CD14-positive monocyte (primary cell): Measurements from ENCODE around the gene STPG2. TPM values are rescaled to one million over a fixed set of nuclear protein-coding genes. Genes with fewer than 3 reads are reported as not detected.

ENCODE experiments used
- DNase-seq, 3 donors: peaks; one replicate each; pipeline ENCODE4 v3.0.0-alpha.2; 2011 to 2022
- H2AFZ ChIP-seq: 2 replicates; pipeline ENCODE4 v1.6.0; 2012; ENCODE audit warnings: mild to moderate bottlenecking, low read depth, low read length, inconsistent platforms; ENCODE audit not compliant: insufficient read depth, poor library complexity, severe bottlenecking
- H3K27ac ChIP-seq, 2 donors: 1 replicate in 1 of 2; 2 replicates in 1 of 2; pipeline ENCODE4 v1.5.1; 2012 to 2013; ENCODE audit warnings: low read length in 2 of 2, control low read depth in 1 of 2, inconsistent platforms in 1 of 2, low read depth in 1 of 2, mild to moderate bottlenecking in 1 of 2
- H3K27me3 ChIP-seq, 2 donors: one replicate each; pipeline versions ENCODE4 v1.6.0 to v1.6.1; 2011 to 2013; ENCODE audit warnings: low read length in 2 of 2; ENCODE audit not compliant: control insufficient read depth in 2 of 2, insufficient read depth in 2 of 2
- H3K36me3 ChIP-seq, 2 donors: replicated peaks in 1 of 2; 1 replicate in 1 of 2; 2 replicates in 1 of 2; pipeline versions ENCODE4 v1.5.1 to v1.6.1; 2012 to 2013; ENCODE audit warnings: low read length in 2 of 2, control low read depth in 1 of 2, inconsistent platforms in 1 of 2, mild to moderate bottlenecking in 1 of 2; ENCODE audit not compliant: insufficient read depth in 2 of 2, control insufficient read depth in 1 of 2
- H3K4me1 ChIP-seq, 2 donors: 1 replicate in 1 of 2; 2 replicates in 1 of 2; pipeline versions ENCODE4 v1.5.1 to v1.6.1; 2012 to 2013; ENCODE audit warnings: low read length in 2 of 2, control low read depth in 1 of 2, inconsistent platforms in 1 of 2, mild to moderate bottlenecking in 1 of 2, moderate library complexity in 1 of 2; ENCODE audit not compliant: insufficient read depth in 2 of 2, control insufficient read depth in 1 of 2
- H3K4me2 ChIP-seq: replicated peaks from 2 replicates; pipeline ENCODE3; 2012; ENCODE audit warnings: low read length, moderate library complexity, mild to moderate bottlenecking; ENCODE audit not compliant: poor library complexity, severe bottlenecking; ENCODE audit errors: extremely low read depth
- H3K4me3 ChIP-seq, 3 experiments: fragments of 200-600 bp in 1 of 3; sonication (generic) in 1 of 3; replicated peaks in 1 of 3; 1 replicate in 2 of 3; 2 replicates in 1 of 3; pipeline ENCODE4 v1.5.1; 2011 to 2013; ENCODE audit warnings: low read length in 3 of 3, mild to moderate bottlenecking in 3 of 3, control low read depth in 2 of 3, low read depth in 2 of 3, inconsistent platforms in 1 of 3, moderate library complexity in 1 of 3
- H3K79me2 ChIP-seq: 2 replicates; pipeline ENCODE4 v1.6.0; 2012; ENCODE audit warnings: mild to moderate bottlenecking, control low read depth, inconsistent platforms, low read length, moderate library complexity; ENCODE audit not compliant: insufficient read depth
- H3K9ac ChIP-seq: 2 replicates; pipeline ENCODE4 v1.6.0; 2017; ENCODE audit warnings: low read length, mild to moderate bottlenecking; ENCODE audit not compliant: insufficient read depth, poor library complexity, severe bottlenecking
- H3K9me3 ChIP-seq, 2 donors: replicated peaks in 1 of 2; 1 replicate in 1 of 2; 2 replicates in 1 of 2; pipeline versions ENCODE4 v1.5.1 to v1.6.1; 2012 to 2013; ENCODE audit warnings: low read length in 2 of 2, control low read depth in 1 of 2; ENCODE audit not compliant: control insufficient read depth in 1 of 2, insufficient read depth in 1 of 2
- H4K20me1 ChIP-seq: 2 replicates; pipeline ENCODE4 v1.6.0; 2012; ENCODE audit warnings: mild to moderate bottlenecking, low read length, control low read depth, moderate library complexity; ENCODE audit not compliant: insufficient read depth
- H3K27ac Mint-ChIP-seq, 7 donors: one replicate each; pipeline ENCODE4 v1.8.0; 2020; ENCODE audit warnings: mild to moderate bottlenecking in 7 of 7, mixed read lengths in 7 of 7, moderate library complexity in 6 of 7, inconsistent platforms in 2 of 7
- H3K27me3 Mint-ChIP-seq, 3 donors: one replicate each; pipeline ENCODE4 v1.8.0; 2021 to 2022; ENCODE audit warnings: low read depth in 3 of 3, mild to moderate bottlenecking in 3 of 3, mixed read lengths in 3 of 3, moderate library complexity in 3 of 3, inconsistent platforms in 1 of 3
- H3K36me3 Mint-ChIP-seq, 2 donors: one replicate each; pipeline ENCODE4 v1.8.0; 2020; ENCODE audit warnings: mixed read lengths in 2 of 2, inconsistent platforms in 1 of 2, mild to moderate bottlenecking in 1 of 2
- H3K4me1 Mint-ChIP-seq: one replicate; pipeline ENCODE4 v1.8.0; 2020; ENCODE audit warnings: mild to moderate bottlenecking, mixed read lengths
- H3K4me3 Mint-ChIP-seq, 2 donors: one replicate each; pipeline ENCODE4 v1.8.0; 2020; ENCODE audit warnings: mild to moderate bottlenecking in 2 of 2, mixed read lengths in 2 of 2, moderate library complexity in 1 of 2
- H3K9me3 Mint-ChIP-seq, 7 donors: one replicate each; pipeline ENCODE4 v1.8.0; 2020 to 2022; ENCODE audit warnings: mixed read lengths in 7 of 7, mild to moderate bottlenecking in 6 of 7, moderate library complexity in 6 of 7, inconsistent platforms in 2 of 7
- WGBS: methylation state at CpG from one replicate; pipeline ENCODE4 v1.1.5; 2013; ENCODE audit warnings: missing lambda C conversion rate; ENCODE audit not compliant: insufficient coverage; 5-methylcytosine and 5-hydroxymethylcytosine counted together
- intact Hi-C, 2 donors: fragments of 100-400 bp; cut with micrococcal nuclease; formaldehyde crosslinking; loops; one replicate each; pipeline versions ENCODE4 v1.15.0 to v1.15.1; 2023
- polyA plus RNA-seq, 3 donors: library from polyadenylated mRNA; depleted of rRNA in 1 of 3; unstranded in 2 of 3; stranded (reverse) in 1 of 3; fragments of 300-500 nt in 2 of 3; fragments of >200 nt in 1 of 3; fragmentation: Illumina TruSeq in 2 of 3; gene quantifications; 1 replicate in 2 of 3; 2 replicates in 1 of 3; pipeline ENCODE4 v1.2.3, GENCODE V29; 2012 to 2021
- TF ChIP-seq, protein P1 (sequence below): fragments of 200-600 bp; IDR thresholded peaks from one replicate; pipeline ENCODE4 v1.8.0; 2022; ENCODE audit warnings: antibody characterized with exemption, mild to moderate bottlenecking

STPG2 gene
- polyA plus RNA-seq, 3 donors, result 0.04 TPM; not detected in 2

DNA sequence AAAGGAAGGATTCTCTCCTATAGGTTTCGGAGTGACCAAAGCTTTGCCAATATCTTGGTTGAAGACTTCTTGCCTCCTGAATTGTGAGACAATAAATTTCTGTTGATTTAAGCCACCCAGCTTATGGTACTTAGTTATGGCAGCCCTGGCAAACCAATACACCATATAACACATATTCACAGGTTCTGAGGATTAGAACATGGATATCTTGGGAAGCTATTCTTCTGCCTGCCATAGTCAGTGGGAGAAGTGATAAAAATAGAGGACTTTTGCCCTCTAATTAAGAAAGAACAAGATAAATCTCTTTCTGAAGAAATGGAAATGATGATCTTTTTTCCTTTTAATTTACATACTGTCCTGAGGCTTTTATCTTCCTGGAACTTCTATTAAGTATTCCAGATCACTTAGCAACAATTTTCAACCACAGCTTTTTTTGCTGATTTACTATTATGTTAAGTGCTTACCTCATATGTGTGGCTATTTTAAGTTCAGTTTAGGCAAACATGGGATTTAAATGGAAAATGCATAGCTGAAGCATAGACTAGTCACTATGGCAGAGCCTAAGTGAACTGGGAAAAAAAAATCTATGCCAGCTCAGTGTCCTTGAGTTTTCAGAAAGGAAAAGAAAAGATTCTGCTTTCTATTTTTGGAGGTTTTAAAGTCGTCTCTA lies 381.7 kb downstream of the STPG2 start:
- H3K4me3 ChIP-seq, result no peak overlapping the region
- Mint-ChIP-seq H3K4me3 (no peak overlapping the region), H3K4me1 (no peaks in the 10 kb centered on the region), H3K27ac (no peak overlapping the region), H3K36me3 (no peaks in the 10 kb centered on the region), H3K27me3 (no peaks in the 10 kb centered on the region), H3K9me3 (peaks cover 0 to 6% (median 3%) of the 10 kb centered on the region in 7 donors)
- H3K27ac ChIP-seq, result no peak overlapping the region
- no peak overlapping the region for H3K9ac ChIP-seq
- H4K20me1 ChIP-seq, result no peaks in the 10 kb centered on the region
- TF ChIP-seq, protein P1, sequence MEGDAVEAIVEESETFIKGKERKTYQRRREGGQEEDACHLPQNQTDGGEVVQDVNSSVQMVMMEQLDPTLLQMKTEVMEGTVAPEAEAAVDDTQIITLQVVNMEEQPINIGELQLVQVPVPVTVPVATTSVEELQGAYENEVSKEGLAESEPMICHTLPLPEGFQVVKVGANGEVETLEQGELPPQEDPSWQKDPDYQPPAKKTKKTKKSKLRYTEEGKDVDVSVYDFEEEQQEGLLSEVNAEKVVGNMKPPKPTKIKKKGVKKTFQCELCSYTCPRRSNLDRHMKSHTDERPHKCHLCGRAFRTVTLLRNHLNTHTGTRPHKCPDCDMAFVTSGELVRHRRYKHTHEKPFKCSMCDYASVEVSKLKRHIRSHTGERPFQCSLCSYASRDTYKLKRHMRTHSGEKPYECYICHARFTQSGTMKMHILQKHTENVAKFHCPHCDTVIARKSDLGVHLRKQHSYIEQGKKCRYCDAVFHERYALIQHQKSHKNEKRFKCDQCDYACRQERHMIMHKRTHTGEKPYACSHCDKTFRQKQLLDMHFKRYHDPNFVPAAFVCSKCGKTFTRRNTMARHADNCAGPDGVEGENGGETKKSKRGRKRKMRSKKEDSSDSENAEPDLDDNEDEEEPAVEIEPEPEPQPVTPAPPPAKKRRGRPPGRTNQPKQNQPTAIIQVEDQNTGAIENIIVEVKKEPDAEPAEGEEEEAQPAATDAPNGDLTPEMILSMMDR, result no peak
- no peaks in the 10 kb centered on the region for H3K36me3 ChIP-seq
- intact Hi-C loops, result no loop called here
- H3K79me2 ChIP-seq, result no peaks in the 10 kb centered on the region
- H3K4me1 ChIP-seq, result no peaks in the 10 kb centered on the region
- peaks cover 0 to 6% of the 10 kb centered on the region in 2 donors for H3K9me3 ChIP-seq
- H2AFZ ChIP-seq, result no peak overlapping the region
- no peak for DNase-seq
- no peak overlapping the region for H3K4me2 ChIP-seq
- no CpG with 5 or more reads among the region's 2 CpGs for WGBS
- H3K27me3 ChIP-seq, result no peaks in the 10 kb centered on the region

DNA sequence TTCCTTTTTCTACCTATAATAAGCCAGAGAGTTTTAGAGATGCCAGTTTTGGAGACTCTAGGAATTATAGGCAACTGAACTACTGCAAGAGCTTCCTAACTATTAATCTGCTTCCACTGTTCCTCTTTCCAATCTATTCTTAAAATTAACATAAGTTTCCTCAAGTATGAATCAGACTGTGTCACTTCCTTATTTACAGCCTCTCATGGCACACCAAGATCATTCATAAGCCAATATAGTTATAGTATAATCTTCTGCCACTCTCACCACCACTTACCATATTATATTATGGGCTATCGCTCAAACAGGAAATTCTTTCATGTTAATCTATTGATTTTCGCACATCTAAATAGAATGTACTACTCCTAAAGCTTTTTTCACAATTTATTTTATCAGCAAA lies 383.5 kb downstream of the STPG2 start:
- TF ChIP-seq, protein P1, result no peak
- Histone ChIP-seq H3K4me2 (no peak overlapping the region), H3K4me1 (no peaks in the 10 kb centered on the region), H3K36me3 (no peaks in the 10 kb centered on the region), H3K9me3 (peaks cover 0 to 10% of the 10 kb centered on the region in 2 donors), H4K20me1 (no peaks in the 10 kb centered on the region), H3K27me3 (no peaks in the 10 kb centered on the region), H3K9ac (no peak overlapping the region), H2AFZ (no peak overlapping the region), H3K27ac (no peak overlapping the region), H3K79me2 (no peaks in the 10 kb centered on the region), H3K4me3 (no peak overlapping the region)
- Mint-ChIP-seq H3K4me1 (no peaks in the 10 kb centered on the region), H3K36me3 (no peaks in the 10 kb centered on the region), H3K27me3 (no peaks in the 10 kb centered on the region), H3K4me3 (no peak overlapping the region), H3K9me3 (peaks cover 0 to 7% (median 3%) of the 10 kb centered on the region in 7 donors), H3K27ac (no peak overlapping the region)
- intact Hi-C loops, result no loop called here
- no CpG with 5 or more reads among the region's 2 CpGs for WGBS
- DNase-seq, result no peak
